Activated CD4-positive, alpha-beta T cell treated with anti-CD3 and anti-CD28 coated beads, Interleukin-10, Interleukin-2, amounts not matched to agents 100 ng/mL and 50 ng/mL, durations not matched to agents 16 hours and 8 hours (primary cell): ENCODE results near the gene NIT1.

Experiments used
- DNase-seq: peaks from one replicate; pipeline ENCODE4 v3.0.0-alpha.2; 2020

The NIT1 gene, protein sequence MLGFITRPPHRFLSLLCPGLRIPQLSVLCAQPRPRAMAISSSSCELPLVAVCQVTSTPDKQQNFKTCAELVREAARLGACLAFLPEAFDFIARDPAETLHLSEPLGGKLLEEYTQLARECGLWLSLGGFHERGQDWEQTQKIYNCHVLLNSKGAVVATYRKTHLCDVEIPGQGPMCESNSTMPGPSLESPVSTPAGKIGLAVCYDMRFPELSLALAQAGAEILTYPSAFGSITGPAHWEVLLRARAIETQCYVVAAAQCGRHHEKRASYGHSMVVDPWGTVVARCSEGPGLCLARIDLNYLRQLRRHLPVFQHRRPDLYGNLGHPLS

DNA sequence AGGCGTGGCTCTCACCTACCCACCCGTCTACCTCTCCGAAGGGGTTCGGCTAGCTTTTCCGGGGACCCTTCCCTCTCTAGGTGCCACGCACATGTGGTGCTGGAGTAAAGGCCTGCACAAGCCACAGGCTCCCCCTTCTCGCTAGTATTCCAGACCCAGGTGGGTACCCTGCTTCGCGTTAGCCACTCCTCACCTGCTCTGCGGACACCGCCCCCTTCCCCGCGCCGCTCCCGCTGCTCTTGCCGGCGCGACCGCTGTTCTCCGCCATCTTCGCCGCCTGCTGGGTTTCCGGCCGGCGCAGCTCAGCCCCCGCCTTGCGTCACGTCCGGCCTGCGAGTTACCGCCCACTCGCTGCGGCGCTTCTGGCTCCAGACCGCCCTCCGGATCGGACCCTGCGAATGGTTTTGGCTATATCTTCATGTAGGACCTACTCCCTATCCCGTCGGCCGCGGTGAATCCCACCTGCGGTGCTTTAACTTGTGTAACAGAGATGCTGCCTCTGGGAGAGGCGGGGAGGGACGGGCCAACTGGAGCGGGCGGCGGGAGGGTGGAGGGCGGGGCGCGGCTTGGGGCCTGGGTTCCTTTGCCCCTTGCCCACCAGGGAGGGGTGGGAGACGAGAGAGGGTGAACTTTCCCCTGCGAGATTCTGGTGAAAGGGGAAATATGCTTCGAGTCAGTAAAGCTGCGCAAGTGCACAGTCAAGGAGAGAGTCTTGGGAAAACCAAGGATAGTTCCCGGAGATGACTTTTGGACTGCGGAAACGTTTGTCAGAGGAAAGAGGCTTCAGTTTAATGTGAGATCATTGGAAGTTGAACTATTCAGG, at the start of gene NIT1, which contains the start of gene PFDN2:
TSS of gene NIT1 (plus strand) at position 347 of the 823 bp plus-strand sequence. CDS start at position 419, 72 bp downstream.
TSS of gene PFDN2 (minus strand) at position 279 of the 823 bp plus-strand sequence. CDS start at position 268, 11 bp downstream.
- peak; percentile 91 for DNase-seq

DNA sequence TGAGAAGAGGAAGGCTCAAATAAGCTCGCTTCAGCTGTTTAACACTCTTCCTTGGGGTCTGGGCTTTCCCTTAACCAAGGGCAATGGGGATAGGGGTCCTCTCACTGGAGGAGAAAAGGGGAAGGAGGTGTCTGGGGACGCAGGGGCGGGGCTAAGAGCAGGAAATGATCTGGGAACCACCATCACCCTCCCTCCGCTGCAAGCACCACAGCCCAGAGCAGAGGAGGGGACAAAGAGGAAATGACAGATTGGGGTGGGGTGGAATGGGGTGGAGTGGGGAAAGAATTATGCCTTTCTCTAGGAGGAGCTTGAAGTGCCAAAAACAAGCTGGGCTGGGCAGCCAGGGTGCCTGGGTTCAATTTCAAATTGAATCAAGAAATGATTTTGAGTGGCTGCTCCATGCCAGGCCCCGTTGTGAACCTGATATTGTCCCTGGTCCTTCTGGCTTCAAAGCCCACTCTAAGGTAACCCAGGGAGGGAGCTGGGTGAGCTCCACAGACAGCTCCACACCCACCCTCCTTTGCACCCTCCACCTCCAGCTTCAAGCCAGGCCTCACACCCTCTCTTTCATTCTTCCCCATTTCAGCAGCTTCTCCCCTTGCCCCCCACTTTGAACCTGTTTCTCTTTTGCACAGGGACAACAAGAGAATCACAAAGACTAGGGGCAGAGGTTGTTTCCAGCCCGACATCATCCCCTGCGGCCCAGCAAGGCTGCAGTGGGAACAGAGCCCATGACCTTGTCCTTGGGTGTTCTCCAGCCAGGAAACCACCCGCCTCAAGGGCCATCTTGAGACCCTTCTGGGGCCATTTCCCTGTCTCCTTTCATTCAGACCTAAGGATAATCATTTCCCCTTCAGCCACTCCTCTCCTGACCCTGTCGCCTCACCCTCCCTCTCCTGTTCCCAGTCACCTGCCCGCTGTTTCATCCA, 49.3 kb upstream of the NIT1 start:
- DNase-seq = peak; percentile 91

DNA sequence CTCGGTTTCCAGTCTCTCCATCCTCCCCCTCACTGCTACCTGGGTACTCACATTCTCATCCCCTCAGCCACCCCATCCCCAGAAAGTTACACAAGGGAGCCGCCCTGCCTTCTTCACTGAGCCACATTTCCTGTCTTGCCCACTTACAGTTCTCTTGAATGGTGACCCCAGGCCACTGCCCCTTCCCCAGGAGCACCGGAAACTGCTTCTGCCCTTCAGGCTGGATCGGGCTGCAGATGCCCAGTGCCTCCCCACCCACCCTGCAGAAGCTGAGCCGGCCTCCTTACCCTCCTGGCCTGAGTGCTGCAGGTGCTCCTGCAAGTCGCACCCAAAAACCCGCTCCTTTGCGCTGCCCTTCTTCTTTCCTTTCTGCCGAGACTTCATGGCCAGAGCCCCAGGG, 48.7 kb upstream of the NIT1 start:
- peak; percentile 24 for DNase-seq

DNA sequence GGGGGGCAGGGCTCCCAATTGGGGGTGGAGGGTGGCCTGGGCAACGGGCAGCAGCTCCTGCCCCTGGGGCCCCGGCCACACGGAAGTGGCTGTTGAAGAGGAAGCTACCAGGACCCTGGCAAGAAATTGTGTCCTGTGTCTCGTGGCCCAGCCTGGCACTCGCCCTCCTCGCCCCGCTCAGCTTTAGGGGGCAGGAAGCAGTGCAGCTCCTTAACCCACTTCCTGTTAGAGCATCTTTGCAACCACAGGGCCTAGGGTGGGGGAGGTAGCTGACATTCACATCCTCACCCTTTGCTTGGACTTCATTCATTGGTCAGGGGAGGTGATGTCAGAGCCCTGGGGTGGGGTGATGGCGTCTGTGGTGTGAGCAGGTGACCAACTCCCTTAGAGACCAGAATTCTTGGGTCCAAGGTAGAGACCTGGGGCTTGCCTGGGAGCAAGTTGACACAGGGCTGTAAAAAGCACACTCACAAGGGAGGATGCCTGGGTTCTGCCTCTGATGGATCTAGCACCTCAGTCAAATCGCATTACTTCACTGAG, 48.1 kb upstream of the NIT1 start, which contains the start of gene ARHGAP30:
TSS of gene ARHGAP30 (minus strand) at position 161 of the 540 bp plus-strand sequence. CDS start 267 bp downstream, outside the sequence.
- DNase-seq = peak; percentile 98

DNA sequence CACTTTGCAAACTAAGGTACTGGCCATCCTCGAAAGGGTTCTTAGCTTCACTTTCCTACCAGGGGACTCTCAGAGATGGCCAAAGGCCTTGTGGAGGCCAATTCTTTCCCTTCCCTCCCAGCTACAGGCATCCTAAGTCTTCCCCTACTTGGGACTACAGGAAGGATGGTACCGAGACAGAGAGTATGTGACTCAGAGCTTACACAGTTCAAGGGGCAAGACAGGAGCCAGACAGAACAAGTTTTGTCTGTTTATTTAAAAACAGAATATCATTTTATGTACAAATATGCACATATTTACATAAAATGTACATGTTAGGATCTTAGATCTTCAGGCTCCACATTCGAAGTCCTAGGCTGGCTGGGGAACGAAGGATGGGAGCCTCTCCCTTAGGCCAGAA, 47.1 kb upstream of the NIT1 start:
- DNase-seq = no peak

DNA sequence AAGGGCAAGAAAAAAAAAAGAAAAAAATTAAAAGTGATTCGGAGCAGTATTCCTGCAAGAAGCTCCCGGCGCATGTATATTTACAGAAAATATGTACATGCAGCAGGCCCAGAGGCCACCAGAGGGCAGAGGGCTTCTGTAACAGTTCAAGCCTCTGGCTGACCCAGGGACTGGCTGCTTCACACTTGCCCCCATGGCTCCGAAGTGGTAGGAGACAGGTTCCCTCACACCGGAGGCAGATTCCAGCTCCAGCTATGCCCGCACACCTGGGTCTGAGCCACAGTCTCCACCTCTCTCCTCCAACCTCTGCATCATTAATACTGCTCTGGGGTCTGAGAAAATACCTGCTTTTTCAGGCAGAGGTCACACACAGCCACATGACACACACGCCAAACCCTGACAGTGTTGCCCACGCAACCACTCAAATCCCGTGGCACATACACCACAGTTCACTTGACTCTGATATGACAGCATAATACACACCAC, 46.0 kb upstream of the NIT1 start:
- peak; percentile 58 for DNase-seq

DNA sequence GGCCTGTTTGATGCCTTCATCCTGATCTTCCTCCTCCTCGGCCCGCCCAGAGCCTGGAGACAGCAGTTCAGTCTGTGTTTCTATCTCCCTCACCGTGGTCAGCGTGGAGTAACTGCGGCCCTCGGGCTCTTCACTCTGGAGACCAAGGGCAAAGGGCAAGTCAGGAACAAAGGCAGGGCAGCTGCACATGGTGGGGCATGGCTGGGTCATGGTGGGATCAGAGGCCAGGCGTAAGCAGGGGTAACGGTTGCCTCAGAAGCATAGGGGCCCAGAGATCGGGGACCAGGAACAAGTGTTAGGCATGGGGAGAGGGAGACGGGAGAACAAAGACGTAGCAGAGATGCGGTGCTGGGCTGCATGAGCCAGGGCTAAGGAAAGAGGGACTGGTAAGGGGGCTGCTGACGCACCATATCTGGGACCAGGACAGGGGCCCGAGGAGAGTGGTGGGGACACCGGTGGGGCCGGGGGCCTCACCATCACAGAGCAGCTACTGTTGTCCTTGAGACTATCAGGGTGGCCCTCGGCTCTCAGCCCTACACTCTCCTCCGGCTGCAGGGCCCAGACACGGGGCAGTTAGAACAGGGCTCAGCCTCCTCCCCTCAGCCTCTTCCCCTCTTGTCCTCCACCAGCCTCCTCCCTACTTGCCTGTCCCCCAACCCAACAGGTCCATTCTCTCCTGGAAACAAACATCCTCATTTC, 45.0 kb upstream of the NIT1 start:
- no peak for DNase-seq

DNA sequence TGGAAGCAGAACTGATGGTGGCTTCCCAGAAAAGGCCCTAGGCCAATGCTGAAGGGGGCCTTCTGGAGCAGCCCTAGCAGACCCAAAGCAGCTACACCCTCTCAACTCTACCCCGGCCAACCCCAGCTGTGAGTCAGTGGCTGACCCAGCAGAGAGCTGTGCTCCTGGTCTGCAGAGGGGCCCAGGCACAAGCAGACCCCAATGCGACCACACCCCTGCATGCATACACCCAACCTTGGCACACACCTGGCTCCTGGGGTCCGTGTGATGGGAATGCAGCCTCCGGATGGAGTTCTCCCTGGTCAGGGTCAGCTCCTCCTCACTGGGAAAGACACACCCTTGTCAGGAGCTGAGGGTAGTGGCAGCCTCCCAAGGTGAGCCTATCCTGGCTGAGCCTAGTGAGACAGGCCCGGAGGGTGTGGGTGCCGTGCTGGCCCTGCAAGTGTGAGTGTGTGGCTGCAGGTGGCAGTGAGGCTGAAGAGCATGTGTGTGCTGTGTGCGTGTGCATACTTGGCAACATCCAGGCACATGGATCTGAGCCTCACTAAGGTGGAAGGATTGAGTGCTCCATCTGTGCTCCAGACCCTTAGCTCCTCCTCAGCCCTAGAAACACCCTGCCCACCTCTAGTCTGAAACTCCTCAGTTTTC, 44.3 kb upstream of the NIT1 start:
- no peak for DNase-seq

DNA sequence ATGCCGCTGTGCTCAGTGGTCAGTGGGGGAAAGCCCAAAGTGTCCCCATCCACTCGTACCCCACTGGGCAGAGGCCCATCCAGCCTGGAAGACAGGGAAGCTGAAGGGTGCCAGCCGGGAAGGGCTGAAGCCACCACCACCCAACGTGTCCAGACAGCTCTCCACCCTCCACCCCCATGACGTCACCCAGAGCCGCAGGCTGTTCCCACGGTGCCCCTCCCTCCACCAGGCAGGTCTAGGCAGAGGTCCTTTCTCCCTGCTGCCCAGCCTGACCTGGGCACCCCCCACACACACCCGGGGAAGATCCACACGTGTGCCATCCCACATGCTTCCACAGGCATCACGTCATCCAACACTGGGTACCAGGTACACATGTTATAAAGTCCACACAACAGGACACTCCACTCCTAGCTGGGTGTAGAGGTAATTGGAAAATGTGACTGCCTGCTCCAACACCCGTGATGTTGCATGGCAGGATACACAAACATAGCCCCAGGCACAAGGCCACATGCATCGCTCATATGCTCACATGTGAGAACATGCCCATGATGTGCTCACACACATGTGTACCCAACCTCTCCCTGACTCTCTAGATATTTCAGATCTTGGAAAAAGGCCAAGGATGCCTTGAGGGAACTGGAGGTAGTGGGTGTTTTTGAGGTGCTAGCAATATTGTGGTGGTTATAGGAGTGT, 43.1 kb upstream of the NIT1 start:
- no peak for DNase-seq

DNA sequence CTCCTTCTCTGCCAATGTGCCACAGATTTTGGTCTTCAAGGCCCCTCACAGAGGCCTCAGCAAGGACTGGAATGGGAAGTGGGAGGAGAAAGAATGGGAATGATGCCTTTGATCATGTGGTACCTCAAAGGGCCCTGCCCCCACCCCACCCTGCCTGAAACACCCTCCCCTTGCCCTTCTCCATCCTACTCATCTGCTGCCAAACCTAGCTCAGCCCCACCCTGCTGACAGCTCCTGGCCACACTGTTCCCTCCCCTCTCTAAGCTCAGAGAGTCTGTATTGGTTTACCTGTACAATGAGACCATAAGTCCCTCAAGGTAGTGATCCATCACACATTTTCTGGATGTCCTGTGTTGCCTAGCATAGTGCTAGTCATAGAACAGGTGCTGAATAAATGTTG, 41.5 kb upstream of the NIT1 start:
- no peak for DNase-seq

DNA sequence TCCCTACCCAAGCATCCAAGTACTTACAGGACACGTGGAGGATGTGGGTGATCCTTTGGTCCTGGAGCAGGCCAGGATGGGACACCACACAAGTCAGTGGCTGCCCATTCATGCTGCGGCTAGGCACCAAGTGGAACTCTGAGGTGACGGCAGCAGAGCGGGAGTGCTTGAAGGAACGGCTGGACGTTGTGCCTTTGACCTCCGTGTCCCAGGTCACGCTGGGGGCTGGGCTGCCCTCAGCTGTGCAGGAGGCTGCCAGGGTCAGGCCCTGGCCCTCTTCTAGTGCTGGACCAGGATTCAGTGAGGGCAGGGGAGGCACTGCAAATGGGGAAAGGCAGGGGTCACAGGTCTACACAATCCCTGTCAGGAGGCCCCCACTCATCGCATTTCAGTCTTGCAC, 40.5 kb upstream of the NIT1 start:
- DNase-seq = no peak

DNA sequence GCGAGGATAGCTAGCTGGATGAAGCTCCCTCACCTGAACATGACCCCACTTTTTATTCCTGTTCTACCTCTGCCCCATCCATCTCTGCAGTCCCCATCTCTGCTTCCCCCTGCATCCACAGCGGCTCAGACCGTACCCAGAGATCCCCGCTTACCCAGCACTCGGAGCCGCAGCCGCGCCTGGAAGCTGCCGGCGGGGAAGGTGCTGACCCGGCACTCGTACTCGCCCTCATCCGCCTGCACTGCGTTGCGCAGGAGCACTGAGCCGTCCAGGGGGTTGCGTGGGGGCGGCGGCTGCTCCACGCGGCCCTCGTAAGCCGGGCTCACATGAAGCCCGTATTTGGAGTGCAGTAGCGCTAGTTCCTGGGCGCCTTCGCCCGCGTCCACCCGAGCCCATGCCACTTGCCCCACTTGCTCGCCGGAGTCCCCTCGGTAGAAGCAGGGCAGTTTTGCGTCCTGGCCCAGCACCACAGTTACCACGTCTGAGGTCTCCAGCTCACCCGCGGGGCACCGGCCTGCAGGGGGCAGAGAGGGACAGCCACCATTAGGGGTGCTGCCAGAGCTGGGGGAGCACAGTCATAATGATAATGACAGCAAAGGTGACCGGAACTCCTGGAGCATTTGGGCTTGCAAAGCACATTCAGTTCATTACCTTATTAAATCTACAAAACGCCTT, 38.3 kb upstream of the NIT1 start:
- no peak for DNase-seq

DNA sequence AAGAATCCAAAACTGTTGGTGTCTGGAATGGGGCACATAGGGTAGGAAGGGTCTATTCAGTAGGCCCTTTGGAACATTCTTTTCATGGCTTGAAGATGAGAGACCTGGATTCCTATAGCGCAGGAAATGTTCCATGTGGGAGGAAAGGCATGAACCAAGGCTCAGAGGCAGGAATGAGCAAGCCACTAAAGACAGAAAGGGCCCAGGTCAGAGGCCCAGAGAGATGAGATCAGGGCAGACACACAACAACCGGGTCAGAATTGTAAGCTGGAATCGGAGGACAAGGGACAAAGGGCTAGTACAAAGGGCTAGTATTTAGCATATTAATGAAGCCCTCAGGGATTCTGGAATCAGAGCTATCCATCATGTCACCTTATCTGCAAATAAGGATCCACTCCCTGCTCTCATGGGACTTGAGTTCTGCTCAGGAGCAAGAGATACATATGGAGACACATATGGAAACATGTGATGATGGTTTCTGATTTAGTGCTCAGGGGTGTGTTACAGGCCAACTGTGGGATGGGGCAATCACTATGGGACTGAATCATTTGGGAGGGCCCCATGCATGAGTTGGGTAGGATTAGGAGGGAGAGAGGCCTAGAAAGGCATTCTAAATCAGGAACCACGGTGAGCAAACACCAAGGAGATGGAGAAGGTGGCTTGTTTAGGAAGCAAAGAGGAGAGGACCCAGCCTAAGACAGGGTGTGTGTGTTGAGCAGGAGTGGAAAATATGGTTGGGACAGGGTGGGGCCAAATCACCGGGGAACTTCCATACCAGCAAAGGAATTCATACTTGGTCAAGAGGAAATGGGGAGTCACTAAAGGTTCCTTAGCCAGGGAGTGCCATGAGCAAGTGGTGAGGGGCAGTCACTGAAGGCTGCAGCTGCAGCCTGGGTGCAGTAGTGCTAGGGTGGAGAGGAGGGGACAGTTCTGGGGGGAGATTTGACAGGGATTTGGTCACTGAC, 37.2 kb upstream of the NIT1 start:
- no peak for DNase-seq

DNA sequence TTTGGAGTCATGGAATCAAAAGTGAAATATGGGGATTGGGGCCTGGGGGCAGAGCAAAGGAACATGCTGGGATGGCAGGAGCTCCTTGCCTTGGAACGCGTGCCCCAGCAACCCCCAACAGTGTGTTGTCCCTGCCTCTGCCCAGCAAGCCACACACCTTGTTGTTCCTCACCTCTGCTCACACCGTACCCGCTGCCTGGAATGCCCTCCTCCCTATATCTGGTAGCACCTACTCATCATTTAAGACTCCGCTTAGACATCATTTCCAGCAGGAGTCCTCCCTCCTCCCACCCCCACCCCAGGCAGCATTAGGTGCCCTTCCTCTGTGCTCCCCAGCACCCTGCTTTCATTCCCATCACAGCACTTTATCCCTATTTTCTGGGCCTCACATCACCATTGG, 36.4 kb upstream of the NIT1 start:
- DNase-seq = no peak

DNA sequence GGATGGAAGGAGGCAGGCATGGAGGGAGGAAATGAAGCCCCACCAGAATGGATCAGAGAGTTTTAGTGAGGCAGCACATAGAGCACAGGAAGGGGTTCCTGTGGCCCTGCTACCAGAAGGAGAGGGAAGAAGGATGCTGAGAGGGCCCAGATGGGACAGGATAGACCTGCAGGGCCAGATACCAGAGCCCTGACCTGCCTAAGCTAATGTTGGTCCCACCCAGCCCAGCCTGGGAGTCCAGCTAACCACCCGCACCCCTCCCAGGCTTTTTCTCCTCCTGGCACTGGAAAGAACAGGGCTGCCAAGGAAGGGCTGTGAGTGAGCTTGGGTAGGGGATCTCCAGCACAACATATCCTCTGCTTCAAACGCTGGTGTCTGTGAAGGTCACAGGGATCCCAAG, 35.4 kb upstream of the NIT1 start:
- DNase-seq = no peak

DNA sequence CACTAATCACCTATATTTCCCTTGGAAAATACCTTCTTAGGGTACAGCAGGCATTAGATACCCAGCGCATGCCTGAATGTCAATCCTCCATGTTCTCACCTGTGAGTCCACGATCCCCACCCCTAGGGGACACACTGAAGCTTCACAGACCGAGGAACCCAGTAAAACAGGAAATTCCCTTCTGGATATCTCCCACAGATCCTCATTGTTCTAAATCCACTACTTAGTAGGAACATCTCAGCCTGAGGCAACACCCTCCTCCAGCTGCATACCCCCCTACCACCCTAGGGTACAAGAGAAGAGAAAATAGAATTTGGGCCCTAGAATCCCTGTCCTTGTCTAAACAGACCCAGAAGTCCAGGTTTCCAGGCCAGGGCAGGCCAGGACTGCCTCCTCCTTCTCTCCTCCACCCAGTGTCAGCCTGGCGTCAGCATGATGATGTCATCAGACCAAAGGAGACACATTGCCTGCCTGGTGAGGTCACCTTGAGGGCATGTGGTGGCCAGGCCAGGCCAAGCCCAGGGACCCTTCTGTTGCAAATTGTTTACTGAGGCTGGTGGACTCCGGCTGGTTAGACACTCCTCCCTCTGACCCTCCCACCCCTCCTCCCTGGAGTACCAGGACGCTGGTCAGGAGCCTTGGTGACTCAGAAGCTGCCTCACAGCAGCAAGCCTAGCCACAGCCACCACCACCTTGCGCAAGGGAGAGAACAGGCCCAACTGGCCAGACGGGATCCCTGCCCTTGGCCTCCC, 34.7 kb upstream of the NIT1 start:
- no peak for DNase-seq

DNA sequence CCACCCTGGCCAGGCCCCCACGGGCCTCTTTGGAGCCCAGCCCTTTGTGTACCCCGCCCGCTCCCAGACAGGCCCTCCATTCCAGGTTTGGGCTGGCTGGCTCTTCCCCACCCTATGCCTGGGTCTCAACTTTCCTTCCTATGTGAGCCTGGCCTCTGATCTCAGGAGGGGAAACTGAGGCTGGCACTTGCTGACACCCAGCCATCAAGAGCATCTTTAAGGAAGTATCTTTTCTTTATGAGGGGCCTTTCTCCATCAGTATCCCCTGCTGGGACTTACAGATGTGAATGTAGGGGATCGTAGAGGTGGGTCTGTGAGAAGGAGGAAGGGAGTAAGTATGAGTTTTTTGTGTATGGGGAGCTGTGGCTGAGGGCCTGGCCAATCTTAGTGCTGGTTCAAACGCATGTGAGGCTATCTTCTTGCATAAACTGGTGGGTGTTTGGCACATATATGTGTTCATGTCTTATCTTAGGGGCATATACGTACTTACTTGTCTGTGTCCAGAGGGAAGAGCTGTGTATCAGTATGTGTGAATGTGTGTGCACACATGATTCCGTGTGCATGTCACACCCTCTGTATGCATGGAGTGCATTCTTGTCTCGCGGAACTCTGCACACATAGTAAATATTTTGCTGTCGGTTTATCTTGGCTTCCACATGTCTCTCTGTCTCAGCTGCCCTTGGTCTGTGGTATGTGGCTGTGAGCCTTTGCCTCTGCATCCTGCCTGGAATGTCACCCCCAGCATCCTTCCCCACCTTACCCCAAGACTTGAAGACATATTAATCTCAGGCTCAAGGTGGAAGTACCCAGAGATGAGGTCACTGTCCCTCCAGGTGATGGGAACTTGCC, 33.9 kb upstream of the NIT1 start:
- DNase-seq = no peak
